ENCODE data around the gene HPSE2. TPM values are rescaled to one million over a fixed set of nuclear protein-coding genes. Genes with fewer than 3 reads are reported as not detected.
A peak's percentile ranks its signal among the peaks of the same experiment; 100 is the strongest.

Gene HPSE2
- total RNA-seq, 1 donor from 2014 or later: not detected

DNA sequence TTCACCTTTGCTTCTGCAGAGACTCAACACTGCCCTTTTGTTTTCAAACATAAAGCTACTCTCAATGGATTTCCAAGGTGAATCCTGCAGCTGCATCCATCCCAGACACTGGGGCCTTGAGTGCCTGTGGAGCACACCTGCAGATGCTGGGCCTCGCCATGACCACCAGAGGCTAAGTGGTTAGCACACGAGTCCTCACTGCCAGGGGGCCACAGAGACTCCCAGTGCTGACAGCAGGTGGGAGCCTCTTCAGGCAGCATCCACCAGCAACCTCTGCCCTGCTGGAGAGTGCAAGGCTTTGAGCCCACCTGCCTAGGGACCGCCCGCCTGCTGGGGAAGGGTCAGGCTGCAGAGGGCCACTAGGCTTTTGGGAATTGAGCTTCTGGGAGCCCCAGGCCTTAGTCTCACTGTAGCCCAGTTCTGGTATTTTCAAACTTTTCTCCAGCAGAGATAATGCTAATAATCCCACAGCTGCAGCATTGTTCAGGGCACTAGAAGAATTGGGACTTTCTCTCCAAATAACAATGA is 779.5 kb downstream of the HPSE2 start:
- H3K4me3 ChIP-seq (ENCODE audit: low read depth, low read length): no peak overlapping the region
- TF ChIP-seq, protein P1, sequence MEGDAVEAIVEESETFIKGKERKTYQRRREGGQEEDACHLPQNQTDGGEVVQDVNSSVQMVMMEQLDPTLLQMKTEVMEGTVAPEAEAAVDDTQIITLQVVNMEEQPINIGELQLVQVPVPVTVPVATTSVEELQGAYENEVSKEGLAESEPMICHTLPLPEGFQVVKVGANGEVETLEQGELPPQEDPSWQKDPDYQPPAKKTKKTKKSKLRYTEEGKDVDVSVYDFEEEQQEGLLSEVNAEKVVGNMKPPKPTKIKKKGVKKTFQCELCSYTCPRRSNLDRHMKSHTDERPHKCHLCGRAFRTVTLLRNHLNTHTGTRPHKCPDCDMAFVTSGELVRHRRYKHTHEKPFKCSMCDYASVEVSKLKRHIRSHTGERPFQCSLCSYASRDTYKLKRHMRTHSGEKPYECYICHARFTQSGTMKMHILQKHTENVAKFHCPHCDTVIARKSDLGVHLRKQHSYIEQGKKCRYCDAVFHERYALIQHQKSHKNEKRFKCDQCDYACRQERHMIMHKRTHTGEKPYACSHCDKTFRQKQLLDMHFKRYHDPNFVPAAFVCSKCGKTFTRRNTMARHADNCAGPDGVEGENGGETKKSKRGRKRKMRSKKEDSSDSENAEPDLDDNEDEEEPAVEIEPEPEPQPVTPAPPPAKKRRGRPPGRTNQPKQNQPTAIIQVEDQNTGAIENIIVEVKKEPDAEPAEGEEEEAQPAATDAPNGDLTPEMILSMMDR (conservative IDR thresholded peaks at IDR 0.05; ENCODE audit: low read depth, low read length): no peak
- no peak for DNase-seq (ENCODE audit: low read depth)

DNA sequence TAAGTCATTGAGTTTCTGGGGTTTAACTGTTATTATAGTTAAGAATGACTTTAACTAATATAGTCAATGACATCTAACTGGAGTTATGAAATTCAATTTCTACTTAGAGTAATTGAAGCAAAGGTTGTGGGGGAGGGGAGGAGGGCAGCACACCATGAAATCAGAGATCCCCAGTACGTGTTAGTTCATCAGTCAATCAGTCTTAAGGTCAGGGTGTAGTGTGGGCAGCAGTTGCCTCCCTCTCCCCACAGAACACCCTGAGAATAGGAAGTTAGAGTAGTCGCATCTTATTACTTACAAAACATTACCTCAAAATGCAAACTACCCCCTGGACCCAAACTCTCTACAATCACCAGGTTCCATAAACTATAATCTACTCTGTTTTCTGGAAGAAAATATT is 781.9 kb downstream of the HPSE2 start:
- H3K4me3 ChIP-seq (ENCODE audit: low read depth, low read length): no peak overlapping the region
- DNase-seq (ENCODE audit: low read depth): no peak
- TF ChIP-seq, protein P1 (conservative IDR thresholded peaks at IDR 0.05; ENCODE audit: low read depth, low read length): no peak

DNA sequence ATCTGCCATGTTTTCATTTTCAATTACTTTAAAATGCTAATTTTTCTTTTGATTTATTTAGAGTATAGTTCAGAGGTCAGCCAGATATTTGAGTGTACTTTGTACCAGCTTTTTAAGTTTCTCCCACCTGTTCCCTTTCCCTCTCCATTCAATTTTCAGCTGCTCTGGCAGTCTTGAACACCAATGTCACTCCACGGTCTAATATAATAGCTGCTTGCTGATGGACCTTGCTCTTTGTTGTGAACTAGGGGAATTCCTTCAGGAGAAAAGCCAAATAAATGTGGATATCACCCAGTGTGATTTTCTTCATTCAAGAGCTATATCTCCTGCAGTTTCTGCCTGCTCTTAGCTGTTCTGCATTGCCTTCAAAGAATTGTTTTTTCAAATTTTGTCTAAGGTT is 785.0 kb downstream of the HPSE2 start:
- no peak overlapping the region for H3K4me3 ChIP-seq (ENCODE audit: low read depth, low read length)
- DNase-seq (ENCODE audit: low read depth): no peak
- TF ChIP-seq, protein P1 (conservative IDR thresholded peaks at IDR 0.05; ENCODE audit: low read depth, low read length): no peak

DNA sequence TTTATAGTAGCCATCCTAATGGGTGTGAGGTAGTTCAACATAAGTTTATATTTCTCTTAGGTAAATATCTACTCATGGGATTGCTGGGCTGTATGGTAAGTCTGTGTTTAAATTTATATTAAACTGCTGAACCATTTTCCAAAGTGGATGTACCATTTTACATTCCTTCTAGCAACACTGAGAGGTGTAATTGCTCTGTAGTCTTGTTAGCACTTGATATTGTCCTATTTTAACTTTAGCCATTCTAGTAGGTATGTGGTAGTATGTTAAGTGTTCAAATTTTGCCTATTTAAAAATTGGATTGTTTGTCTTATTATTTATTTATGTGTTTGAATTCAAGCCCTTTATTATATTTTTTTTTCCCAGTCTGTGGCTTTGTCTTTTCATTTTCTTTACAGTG is 786.4 kb downstream of the HPSE2 start:
- no peak for DNase-seq (ENCODE audit: low read depth)
- TF ChIP-seq, protein P1 (conservative IDR thresholded peaks at IDR 0.05; ENCODE audit: low read depth, low read length): no peak
- no peak overlapping the region for H3K4me3 ChIP-seq (ENCODE audit: low read depth, low read length)

DNA sequence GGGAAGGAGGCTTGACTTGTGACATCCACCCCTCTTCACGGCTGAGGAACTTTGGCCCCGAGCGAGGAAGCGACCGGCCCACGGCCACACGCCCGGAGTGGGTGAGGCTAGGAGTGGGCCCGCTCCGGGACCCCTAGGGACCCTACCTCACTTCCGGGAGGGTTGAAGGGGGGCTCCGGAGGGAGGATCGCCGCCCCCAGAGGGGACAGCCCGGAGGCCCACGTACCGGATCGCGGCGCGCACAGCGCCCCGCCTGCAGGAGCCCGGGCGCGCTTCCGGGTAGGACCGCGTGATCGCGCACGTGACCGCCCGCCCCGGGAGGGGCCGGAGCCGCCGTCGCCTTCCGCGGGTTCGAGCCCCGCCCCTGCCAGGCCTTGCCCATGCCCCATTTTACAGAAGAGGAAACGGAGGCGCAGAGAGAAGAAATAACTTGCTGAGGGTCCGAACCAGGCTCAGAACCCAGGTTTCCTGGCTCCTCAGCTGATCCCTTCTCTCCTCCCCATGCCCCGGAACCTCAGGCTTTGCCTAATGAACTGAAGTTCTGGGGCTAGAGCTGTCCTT is 788.9 kb downstream of the HPSE2 start, which contains the start of gene HPS1:
HPS1 (minus strand) TSS at position 275 of the 561 bp plus-strand sequence. CDS start 3,695 bp downstream, outside the sequence.
- H3K4me3 ChIP-seq (ENCODE audit: low read depth, low read length): peak within 1 kb of the TSS; percentile 79
- DNase-seq (ENCODE audit: low read depth): no peak
- TF ChIP-seq, protein P1 (conservative IDR thresholded peaks at IDR 0.05; ENCODE audit: low read depth, low read length): peak; percentile 10

DNA sequence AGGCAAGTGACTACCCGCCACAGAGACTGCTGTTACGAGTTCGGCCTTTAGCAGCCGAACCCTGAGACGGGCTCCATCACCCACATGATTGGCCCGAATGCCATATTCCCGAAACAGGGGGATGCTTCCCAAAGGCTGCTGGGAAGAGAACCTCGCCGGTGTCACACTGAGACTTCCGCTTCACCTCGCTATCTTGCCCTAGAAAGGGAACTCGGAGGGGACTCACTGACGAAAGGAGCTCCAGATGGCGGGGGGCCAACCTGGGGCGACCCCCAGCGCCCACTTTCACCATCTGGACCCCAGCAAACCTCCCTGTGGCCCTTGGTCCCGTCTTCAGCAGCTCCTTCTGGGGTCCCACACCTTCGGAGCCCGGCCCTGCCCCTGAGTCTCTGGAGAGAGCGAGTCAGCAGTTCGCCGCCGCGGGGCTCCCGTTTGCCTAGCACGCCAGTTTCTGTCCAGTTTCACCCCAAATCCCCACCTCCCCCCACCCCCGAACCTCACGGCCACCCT is 789.4 kb downstream of the HPSE2 start:
- DNase-seq (ENCODE audit: low read depth): no peak
- TF ChIP-seq, protein P1 (conservative IDR thresholded peaks at IDR 0.05; ENCODE audit: low read depth, low read length): no peak
- H3K4me3 ChIP-seq (ENCODE audit: low read depth, low read length): peak overlapping the region; percentile 79

Data from epithelial cell of proximal tubule (primary cell).